ENCODE results near the gene COQ7. TPM values are rescaled to one million over a fixed set of nuclear protein-coding genes. Genes with fewer than 3 reads are reported as not detected.

The COQ7 gene
- total RNA-seq, 3 donors from 2014 or later = 13.8 to 20.2 (median 16.4) TPM

GRCh38 chr16:19109288-19109664 lies 41.9 kb downstream of the COQ7 start:
- TF ChIP-seq POLR2A (IDR thresholded peaks at IDR 0.05) = no peak
- TF ChIP-seq POLR2AphosphoS5 (IDR thresholded peaks at IDR 0.05) = no peak
- intact Hi-C loops (cut with DNase I; ENCODE audit: low total_unique reads) = no loop called here
- no peaks in the 10 kb centered on the region for H3K27me3 ChIP-seq
- no peaks in the 10 kb centered on the region for H3K4me1 ChIP-seq
- no peaks in the 10 kb centered on the region for H3K36me3 ChIP-seq
- H3K4me3 ChIP-seq = no peak overlapping the region
- no peaks in the 10 kb centered on the region for H3K9me3 ChIP-seq
- DNase-seq (ENCODE audit: low spot score in 2 of 2) = no peak
- no peak overlapping the region for H3K27ac ChIP-seq

GRCh38 chr16:19110537-19111360 lies 43.3 kb downstream of the COQ7 start:
- Histone ChIP-seq H3K36me3 (no peaks in the 10 kb centered on the region), H3K27ac (no peak overlapping the region), H3K4me1 (peaks cover 4 to 8% of the 10 kb centered on the region in 2 donors), H3K4me3 (no peak overlapping the region), H3K9me3 (no peaks in the 10 kb centered on the region), H3K27me3 (no peaks in the 10 kb centered on the region)
- intact Hi-C loops (cut with DNase I; ENCODE audit: low total_unique reads) = no loop called here
- no peak for TF ChIP-seq POLR2A (IDR thresholded peaks at IDR 0.05)
- TF ChIP-seq POLR2AphosphoS5 (IDR thresholded peaks at IDR 0.05) = no peak
- no peak for TF ChIP-seq CTCF (IDR thresholded peaks at IDR 0.05)
- no peak for DNase-seq (ENCODE audit: low spot score in 2 of 2)

- intact Hi-C loops (cut with DNase I; ENCODE audit: low total_unique reads) = no loop called here
- no peak for DNase-seq (ENCODE audit: low spot score in 2 of 2)
- peak overlapping the region in 1 of 2 donors; percentile 94 for H3K27ac ChIP-seq
- no peaks in the 10 kb centered on the region for H3K27me3 ChIP-seq
- H3K9me3 ChIP-seq = no peaks in the 10 kb centered on the region
- TF ChIP-seq POLR2A (IDR thresholded peaks at IDR 0.05) (no peak), CTCF (IDR thresholded peaks at IDR 0.05) (no peak), POLR2AphosphoS5 (IDR thresholded peaks at IDR 0.05) (no peak)
- no peak overlapping the region for H3K4me3 ChIP-seq
- H3K36me3 ChIP-seq = no peaks in the 10 kb centered on the region
- H3K4me1 ChIP-seq = peaks cover 15 to 17% of the 10 kb centered on the region in 2 donors
These were observed 44.6 kb downstream of the COQ7 start for GRCh38 chr16:19112099-19112407.

GRCh38 chr16:19113577-19114358 lies 46.4 kb downstream of the COQ7 start, which contains the start of gene ITPRIPL2:
ITPRIPL2 (plus strand) TSS chr16:19113964; CDS start chr16:19114462, 498 bp downstream.
- Histone ChIP-seq H3K4me3 (peak within 1 kb of the TSS; percentile 80 to 94 (median 84)), H3K4me1 (peaks cover 17 to 22% of the 10 kb centered on the region in 2 donors)
- intact Hi-C loops (cut with DNase I; ENCODE audit: low total_unique reads) = no loop called here

More at GRCh38 chr16:19113577-19114358, 46.4 kb downstream of the COQ7 start, which contains the start of gene ITPRIPL2:
- peak; percentile 57 for TF ChIP-seq POLR2A (IDR thresholded peaks at IDR 0.05)
- peak in 1 of 3 donors; percentile 11 for TF ChIP-seq CTCF (IDR thresholded peaks at IDR 0.05)
- peak in 2 of 3 donors; percentile 45 to 82 for TF ChIP-seq POLR2AphosphoS5 (IDR thresholded peaks at IDR 0.05)
- peak; percentile 73 to 88 for DNase-seq (ENCODE audit: low spot score in 2 of 2)
- Histone ChIP-seq H3K9me3 (no peaks in the 10 kb centered on the region), H3K27ac (peak within 1 kb of the TSS; percentile 94 to 99), H3K36me3 (no peaks in the 10 kb centered on the region), H3K27me3 (no peaks in the 10 kb centered on the region)

Measured in breast epithelium (tissue), 4 donors.